DOHH2 (cell line): ENCODE data around the gene TSPAN2.

ENCODE experiments used
- H3F3A ChIP-seq: fragments of 200-600 bp; sonication (generic), shearing (Covaris generic); 2 replicates; pipeline ENCODE4 v1.6.0; 2016; ENCODE audit warnings: antibody characterized with exemption, mild to moderate bottlenecking; ENCODE audit not compliant: control insufficient read depth, insufficient read depth
- H3K27ac ChIP-seq: fragments of 200-600 bp; sonication (generic); 2 replicates; pipeline ENCODE4 v1.5.1; 2014; ENCODE audit warnings: low read depth, mild to moderate bottlenecking, low read length, moderate library complexity
- H3K27me3 ChIP-seq: fragments of 200-600 bp; sonication (generic); 2 replicates; pipeline ENCODE4 v1.6.1; 2014; ENCODE audit warnings: mild to moderate bottlenecking, low read length, mixed read lengths; ENCODE audit not compliant: control insufficient read depth
- H3K36me3 ChIP-seq: fragments of 200-600 bp; sonication (generic); 2 replicates; pipeline ENCODE4 v1.6.1; 2014; ENCODE audit warnings: mild to moderate bottlenecking, low read length, moderate library complexity, mixed read lengths; ENCODE audit not compliant: control insufficient read depth
- H3K4me1 ChIP-seq: fragments of 200-600 bp; sonication (generic); 2 replicates; pipeline ENCODE4 v1.6.1; 2014; ENCODE audit warnings: mild to moderate bottlenecking, low read length, mixed read lengths; ENCODE audit not compliant: control insufficient read depth
- H3K4me2 ChIP-seq: fragments of 200-600 bp; sonication (generic); 2 replicates; pipeline ENCODE4 v1.6.0; 2014; ENCODE audit warnings: mild to moderate bottlenecking, low read length, moderate library complexity
- H3K4me3 ChIP-seq: fragments of 200-600 bp; sonication (generic); 2 replicates; pipeline ENCODE4 v1.5.1; 2014; ENCODE audit warnings: mild to moderate bottlenecking, low read length, mixed read lengths
- H3K79me2 ChIP-seq: fragments of 200-600 bp; sonication (generic); 2 replicates; pipeline ENCODE4 v1.6.1; 2014; ENCODE audit warnings: mild to moderate bottlenecking, low read length, mixed read lengths; ENCODE audit not compliant: control insufficient read depth
- H3K9me2 ChIP-seq: fragments of 200-600 bp; sonication (generic); replicated peaks from 2 replicates; pipeline ENCODE4 v1.6.1; 2014; ENCODE audit warnings: mild to moderate bottlenecking, low read length, mixed read lengths; ENCODE audit not compliant: control insufficient read depth
- H3K9me3 ChIP-seq: fragments of 200-600 bp; sonication (generic); 2 replicates; pipeline ENCODE4 v1.6.1; 2014; ENCODE audit warnings: antibody characterized with exemption, low read length, mixed read lengths; ENCODE audit not compliant: control insufficient read depth, insufficient read depth
- H4K20me1 ChIP-seq: fragments of 200-600 bp; sonication (generic); 2 replicates; pipeline ENCODE4 v1.6.0; 2014; ENCODE audit warnings: low read depth, mild to moderate bottlenecking, antibody characterized with exemption, low read length, moderate library complexity; ENCODE audit not compliant: control insufficient read depth, insufficient read depth
- CTCF ChIP-seq: fragments of 200-600 bp; sonication (generic); IDR thresholded peaks from one replicate; pipeline ENCODE4 v1.5.1; 2014; ENCODE audit warnings: antibody characterized with exemption, mild to moderate bottlenecking, low read depth, low read length; ENCODE audit not compliant: poor library complexity, severe bottlenecking
- EZH2phosphoT487 ChIP-seq: fragments of 200-600 bp; sonication (generic); IDR thresholded peaks from 2 replicates; pipeline ENCODE4 v1.6.1; 2017; ENCODE audit warnings: borderline replicate concordance, mild to moderate bottlenecking, antibody characterized with exemption, low read length, moderate library complexity, mixed read lengths

The TSPAN2 gene

GRCh38 chr1:115073298-115074087 is 15.8 kb downstream of the TSPAN2 start:
- Histone ChIP-seq H3K9me2 (no peaks in the 10 kb centered on the region), H3K27ac (no peak overlapping the region), H3F3A (no peaks in the 10 kb centered on the region), H3K4me2 (no peak overlapping the region), H3K79me2 (no peaks in the 10 kb centered on the region), H3K4me3 (no peak overlapping the region), H3K27me3 (no peaks in the 10 kb centered on the region), H4K20me1 (no peaks in the 10 kb centered on the region), H3K4me1 (no peaks in the 10 kb centered on the region), H3K9me3 (no peaks in the 10 kb centered on the region), H3K36me3 (no peaks in the 10 kb centered on the region)
- TF ChIP-seq CTCF (no peak), EZH2phosphoT487 (no peak)

DNA sequence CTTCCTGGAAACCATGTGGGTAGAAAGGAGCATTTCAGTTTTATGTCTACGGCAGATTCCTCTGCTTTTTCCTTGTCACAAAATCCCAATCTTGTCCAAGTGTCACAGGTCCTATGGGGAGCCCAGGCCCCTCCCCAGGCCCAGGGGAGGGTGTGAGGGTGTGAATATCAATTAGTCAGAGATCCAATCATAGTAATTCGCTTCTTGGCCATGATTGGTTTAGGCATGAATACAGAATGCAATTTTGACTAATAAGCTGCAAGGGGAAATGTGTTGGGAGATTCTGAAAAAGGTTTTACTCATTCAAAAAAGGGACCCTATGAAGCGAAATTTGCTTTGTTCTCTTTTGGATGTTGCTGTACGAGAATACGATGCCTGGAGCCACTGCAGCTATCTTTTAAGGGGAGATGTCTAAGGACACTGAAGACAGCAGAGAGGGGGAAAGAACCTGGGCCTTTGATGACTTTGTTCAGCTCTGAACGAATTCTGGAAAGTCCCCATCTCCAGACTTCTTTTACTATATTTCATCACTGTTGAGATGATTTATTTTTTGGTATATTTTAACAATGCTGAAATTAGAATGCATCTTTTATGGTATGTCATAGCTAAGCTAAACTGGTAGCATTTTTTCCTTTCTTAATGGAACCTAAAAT is 18.2 kb downstream of the TSPAN2 start:
- Histone ChIP-seq H3K4me2 (no peak overlapping the region), H3F3A (no peaks in the 10 kb centered on the region), H3K9me2 (no peaks in the 10 kb centered on the region), H3K79me2 (no peaks in the 10 kb centered on the region), H4K20me1 (no peaks in the 10 kb centered on the region), H3K9me3 (no peaks in the 10 kb centered on the region), H3K4me3 (no peak overlapping the region), H3K4me1 (no peaks in the 10 kb centered on the region), H3K27me3 (no peaks in the 10 kb centered on the region), H3K36me3 (no peaks in the 10 kb centered on the region), H3K27ac (no peak overlapping the region)
- TF ChIP-seq CTCF = no peak
- TF ChIP-seq EZH2phosphoT487 = no peak

GRCh38 chr1:115069659-115070308 is 19.5 kb downstream of the TSPAN2 start:
- Histone ChIP-seq H3K4me1 (no peaks in the 10 kb centered on the region), H3K4me3 (no peak overlapping the region), H3K27ac (no peak overlapping the region), H4K20me1 (no peaks in the 10 kb centered on the region), H3K36me3 (no peaks in the 10 kb centered on the region), H3K4me2 (no peak overlapping the region), H3F3A (no peaks in the 10 kb centered on the region), H3K9me3 (no peaks in the 10 kb centered on the region), H3K27me3 (no peaks in the 10 kb centered on the region), H3K79me2 (no peaks in the 10 kb centered on the region), H3K9me2 (no peaks in the 10 kb centered on the region)
- no peak for TF ChIP-seq EZH2phosphoT487
- TF ChIP-seq CTCF = no peak
